ENCODE measurements around the gene DNAH17. TPM values are rescaled to one million over a fixed set of nuclear protein-coding genes. Genes with fewer than 3 reads are reported as not detected.
A peak's percentile ranks its signal among the peaks of the same experiment; 100 is the strongest.

DNAH17 gene
- total and polyA plus RNA-seq, 8 donors: 0.64 to 7.2 (median 3.6) TPM

DNA sequence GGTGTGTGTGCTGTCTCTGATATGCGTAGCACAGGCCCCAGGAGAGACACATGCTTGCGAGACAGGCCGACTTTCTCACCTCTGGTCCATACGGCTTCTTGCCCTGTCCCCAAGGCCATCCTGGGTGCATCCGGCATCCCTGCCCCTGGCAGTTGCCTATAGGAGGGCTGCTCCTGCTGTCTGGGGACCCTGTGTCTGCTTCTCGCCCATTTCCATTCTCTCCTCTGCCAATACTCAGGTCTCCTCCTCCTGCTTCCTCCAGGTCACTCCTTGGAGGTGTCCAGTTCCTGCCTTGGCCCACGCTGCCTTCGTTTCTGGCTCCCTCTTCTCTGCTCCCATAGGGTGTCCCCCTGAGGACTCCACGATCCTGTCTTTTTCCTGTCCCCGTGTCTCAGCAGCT lies 89.0 kb downstream of the DNAH17 start:
- peaks cover 0 to 5% of the 10 kb centered on the region in 2 donors for H3K4me1 ChIP-seq
- ATAC-seq: no peak
- intact Hi-C loops (cut with DNase I): no loop called here
- no peaks in the 10 kb centered on the region for H3K36me3 ChIP-seq
- H3K27me3 ChIP-seq: peaks cover 0 to 16% of the 10 kb centered on the region in 2 donors
- H3K9me3 ChIP-seq: no peaks in the 10 kb centered on the region
- no peak overlapping the region for H3K27ac ChIP-seq
- TF ChIP-seq, protein P1, sequence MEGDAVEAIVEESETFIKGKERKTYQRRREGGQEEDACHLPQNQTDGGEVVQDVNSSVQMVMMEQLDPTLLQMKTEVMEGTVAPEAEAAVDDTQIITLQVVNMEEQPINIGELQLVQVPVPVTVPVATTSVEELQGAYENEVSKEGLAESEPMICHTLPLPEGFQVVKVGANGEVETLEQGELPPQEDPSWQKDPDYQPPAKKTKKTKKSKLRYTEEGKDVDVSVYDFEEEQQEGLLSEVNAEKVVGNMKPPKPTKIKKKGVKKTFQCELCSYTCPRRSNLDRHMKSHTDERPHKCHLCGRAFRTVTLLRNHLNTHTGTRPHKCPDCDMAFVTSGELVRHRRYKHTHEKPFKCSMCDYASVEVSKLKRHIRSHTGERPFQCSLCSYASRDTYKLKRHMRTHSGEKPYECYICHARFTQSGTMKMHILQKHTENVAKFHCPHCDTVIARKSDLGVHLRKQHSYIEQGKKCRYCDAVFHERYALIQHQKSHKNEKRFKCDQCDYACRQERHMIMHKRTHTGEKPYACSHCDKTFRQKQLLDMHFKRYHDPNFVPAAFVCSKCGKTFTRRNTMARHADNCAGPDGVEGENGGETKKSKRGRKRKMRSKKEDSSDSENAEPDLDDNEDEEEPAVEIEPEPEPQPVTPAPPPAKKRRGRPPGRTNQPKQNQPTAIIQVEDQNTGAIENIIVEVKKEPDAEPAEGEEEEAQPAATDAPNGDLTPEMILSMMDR (IDR thresholded peaks at IDR 0.05): no peak
- H3K4me3 ChIP-seq: no peak overlapping the region
- peak in 1 of 4 donors; percentile 53 for DNase-seq

DNA sequence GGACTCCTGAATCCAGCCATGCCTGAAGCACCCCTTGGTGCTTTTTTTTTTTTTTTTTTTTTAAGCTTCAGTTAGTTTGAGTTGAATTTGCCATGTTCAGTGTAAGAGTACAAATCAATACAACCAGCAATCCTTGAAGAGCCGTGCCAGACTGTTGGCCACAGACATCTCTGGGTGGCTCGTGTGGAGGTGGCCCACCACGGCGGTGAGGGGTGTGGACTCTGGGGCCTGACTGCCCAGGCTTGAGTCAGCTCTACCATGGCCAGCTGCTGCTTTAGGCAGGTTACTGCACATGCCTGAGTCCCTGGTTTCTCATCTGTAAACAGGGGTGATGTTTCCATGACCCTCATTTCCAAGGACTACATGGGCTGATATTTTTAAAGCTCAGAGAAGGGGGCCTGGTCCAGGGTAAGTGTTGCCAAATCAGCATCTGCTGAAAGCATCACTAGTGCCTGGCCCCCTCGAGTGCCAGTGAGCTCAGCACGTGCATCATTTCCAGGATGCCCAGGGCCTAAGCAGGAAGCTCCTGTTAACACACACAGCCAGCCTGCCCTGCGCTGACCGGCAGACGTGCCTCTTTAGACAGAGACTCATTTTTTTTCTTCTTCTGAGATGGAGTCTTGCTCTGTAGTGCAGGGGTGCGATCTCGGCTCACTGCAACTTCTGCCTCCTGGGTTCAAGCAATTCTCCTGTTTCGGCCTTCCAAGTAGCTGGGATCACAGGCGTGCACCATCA lies 90.1 kb downstream of the DNAH17 start:
- no peak for ATAC-seq
- H3K27ac ChIP-seq: no peak overlapping the region
- TF ChIP-seq, protein P1 (IDR thresholded peaks at IDR 0.05): no peak

DNA sequence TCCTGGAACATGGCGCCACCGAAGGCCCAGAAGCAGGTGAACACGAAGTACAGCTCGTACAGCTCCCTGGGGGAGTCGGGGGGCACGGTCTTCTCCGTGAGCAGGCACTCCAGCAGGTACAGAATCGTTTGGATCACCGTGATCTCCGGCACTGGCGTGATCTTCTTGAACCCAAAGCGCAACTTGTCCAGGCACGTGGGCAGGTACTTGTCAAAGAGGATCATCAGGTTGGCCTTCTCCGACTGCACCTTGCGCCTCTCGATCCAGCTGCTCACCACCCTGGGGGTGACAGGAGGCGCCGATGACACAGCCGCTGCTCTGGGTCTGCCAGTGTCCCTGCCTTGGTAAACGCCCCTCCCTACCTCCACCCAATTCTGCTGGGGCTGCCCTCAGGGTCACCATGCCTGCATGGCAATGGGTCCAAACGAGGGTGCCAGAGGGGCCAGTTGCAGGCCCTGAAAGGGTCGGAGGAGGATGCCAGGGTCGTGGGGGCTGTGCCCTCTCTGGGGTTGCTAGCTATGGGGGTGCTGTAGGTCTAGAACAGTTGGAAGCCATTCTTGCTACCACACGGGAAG lies 90.9 kb downstream of the DNAH17 start:
- intact Hi-C loops (cut with DNase I): no loop called here
- H3K27ac ChIP-seq: no peak overlapping the region
- H3K36me3 ChIP-seq: no peaks in the 10 kb centered on the region
- ATAC-seq: no peak
- peaks cover 0 to 5% of the 10 kb centered on the region in 2 donors for H3K4me1 ChIP-seq
- DNase-seq: peak in 1 of 4 donors; percentile 69
- TF ChIP-seq, protein P1 (IDR thresholded peaks at IDR 0.05): no peak
- H3K4me3 ChIP-seq: no peak overlapping the region
- peaks cover 0 to 16% of the 10 kb centered on the region in 2 donors for H3K27me3 ChIP-seq
- no peaks in the 10 kb centered on the region for H3K9me3 ChIP-seq

More for the DNA sequence above, 90.1 kb downstream of the DNAH17 start:
- H3K4me3 ChIP-seq: no peak overlapping the region
- no peaks in the 10 kb centered on the region for H3K36me3 ChIP-seq
- H3K9me3 ChIP-seq: no peaks in the 10 kb centered on the region
- peak in 1 of 4 donors; percentile 53 for DNase-seq
- H3K27me3 ChIP-seq: peaks cover 0 to 16% of the 10 kb centered on the region in 2 donors
- peaks cover 0 to 5% of the 10 kb centered on the region in 2 donors for H3K4me1 ChIP-seq
- intact Hi-C loops (cut with DNase I): no loop called here

DNA sequence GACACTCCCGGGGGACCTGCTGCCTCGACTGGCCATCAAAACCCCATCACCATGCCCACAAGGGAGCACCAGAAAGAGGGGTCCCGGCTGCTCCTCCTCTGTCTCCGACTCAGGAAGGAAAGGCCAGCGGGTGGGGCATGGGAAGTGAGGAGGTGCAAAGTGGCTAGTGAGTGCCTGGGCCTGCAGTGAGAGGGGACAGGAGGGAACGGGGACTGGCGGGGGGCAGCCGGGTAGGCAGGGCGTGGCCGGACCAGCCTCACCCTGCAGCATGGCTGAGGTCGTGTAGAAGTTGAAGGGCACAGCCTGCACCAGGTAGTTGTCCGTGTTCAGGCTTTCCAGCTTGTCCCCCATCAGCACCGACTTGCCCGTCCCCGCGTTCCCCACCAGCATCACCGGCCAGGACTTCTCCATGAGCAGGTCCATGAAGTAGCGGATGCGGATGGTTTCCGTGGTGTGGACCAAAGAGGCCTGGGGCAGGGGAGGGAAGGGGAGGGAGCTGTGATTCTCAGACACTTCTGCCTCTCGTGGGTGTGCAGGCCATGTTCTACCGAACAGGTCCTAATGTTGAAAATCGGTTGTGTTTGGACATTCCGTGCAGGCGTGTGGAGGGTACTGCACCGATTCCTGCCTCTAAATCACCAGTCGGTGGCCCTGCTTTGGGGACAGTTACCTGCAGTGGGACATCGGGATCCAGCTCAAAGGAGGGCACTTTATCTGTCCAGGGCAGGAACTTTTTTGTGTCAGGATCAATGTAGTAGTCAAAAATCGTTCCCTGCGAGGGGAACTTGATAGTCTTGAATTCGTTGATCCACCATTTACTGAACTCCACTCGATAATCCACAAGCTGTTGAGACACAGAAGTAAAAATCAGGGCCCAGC lies 91.7 kb downstream of the DNAH17 start:
- Histone ChIP-seq H3K36me3 (no peaks in the 10 kb centered on the region), H3K27ac (no peak overlapping the region), H3K4me3 (peak overlapping the region in 1 of 2 donors; percentile 31), H3K27me3 (peaks cover 0 to 16% of the 10 kb centered on the region in 2 donors), H3K4me1 (peaks cover 0 to 5% of the 10 kb centered on the region in 2 donors), H3K9me3 (no peaks in the 10 kb centered on the region)
- intact Hi-C loops (cut with DNase I): no loop called here
- peak in 1 of 4 donors; percentile 48 for DNase-seq
- TF ChIP-seq, protein P1 (IDR thresholded peaks at IDR 0.05): no peak
- ATAC-seq: no peak
